HTR-8/SVneo (cell line): ENCODE data around the gene JPH4.
A peak's percentile ranks its signal among the peaks of the same experiment; 100 is the strongest.
"Not testable (repeated sequence)": the region's sequence is repeated elsewhere in the genome, so short reads cannot be mapped to it uniquely, and the experiment has no call there.

Experiments used
- DNase-seq: peaks from one replicate; pipeline ENCODE4 v3.0.0; 2011; ENCODE audit warnings: low spot score, mixed read lengths; ENCODE audit not compliant: insufficient read length
- FAIRE-seq: peaks from 2 replicates; lab custom pipeline; 2011; peaks lifted over from hg19 to GRCh38; lab: Jason Lieb, UNC

Gene JPH4

GRCh38 chr14:23609411-23610089 is 31.0 kb upstream of the JPH4 start:
- not testable (repeated sequence) for FAIRE-seq, DNase-seq

- no peak for DNase-seq
- no peak for FAIRE-seq
These were observed 30.4 kb upstream of the JPH4 start for GRCh38 chr14:23609001-23609400.

- FAIRE-seq (no peak), DNase-seq (no peak)
These were observed 29.9 kb upstream of the JPH4 start for GRCh38 chr14:23608454-23608853.

- no peak for FAIRE-seq
- DNase-seq, result no peak
These were observed 27.5 kb upstream of the JPH4 start for GRCh38 chr14:23605931-23606585.

- DNase-seq (no peak), FAIRE-seq (no peak)
These were observed 26.1 kb upstream of the JPH4 start for GRCh38 chr14:23604675-23605170.

- FAIRE-seq, result no peak
- no peak for DNase-seq
These were observed 25.6 kb upstream of the JPH4 start for GRCh38 chr14:23604148-23604547.

- DNase-seq, result no peak
- FAIRE-seq, result no peak
These were observed 24.5 kb upstream of the JPH4 start for GRCh38 chr14:23603103-23603502.

GRCh38 chr14:23602181-23603095 is 23.8 kb upstream of the JPH4 start:
- DNase-seq, result no peak
- FAIRE-seq, result no peak

- FAIRE-seq, result no peak
- no peak for DNase-seq
These were observed 23.2 kb upstream of the JPH4 start for GRCh38 chr14:23601845-23602180.

GRCh38 chr14:23601424-23601823 is 22.8 kb upstream of the JPH4 start:
- FAIRE-seq, result no peak
- no peak for DNase-seq

- FAIRE-seq (no peak), DNase-seq (no peak)
These were observed 22.2 kb upstream of the JPH4 start for GRCh38 chr14:23600806-23601205.

GRCh38 chr14:23600322-23600707 is 21.7 kb upstream of the JPH4 start:
- DNase-seq (no peak), FAIRE-seq (no peak)

GRCh38 chr14:23594191-23594590 is 15.6 kb upstream of the JPH4 start:
- DNase-seq, FAIRE-seq: not testable (repeated sequence)

- DNase-seq, result no peak
- no peak for FAIRE-seq
These were observed 11.6 kb upstream of the JPH4 start for GRCh38 chr14:23590198-23590597.

- DNase-seq (no peak), FAIRE-seq (no peak)
These were observed 11.0 kb upstream of the JPH4 start for GRCh38 chr14:23589606-23590005.

- DNase-seq (peak; percentile 76), FAIRE-seq (peak; percentile 80)
These were observed 10.5 kb upstream of the JPH4 start for GRCh38 chr14:23588884-23589598.

- FAIRE-seq, DNase-seq: not testable (repeated sequence)
These were observed 6.1 kb upstream of the JPH4 start for GRCh38 chr14:23584527-23585203.

- DNase-seq, FAIRE-seq: not testable (repeated sequence)
These were observed 5.4 kb upstream of the JPH4 start for GRCh38 chr14:23583761-23584526.
